DOHH2 (cell line): ENCODE measurements around the gene CBL.

ENCODE experiments used
- CTCF ChIP-seq: fragments of 200-600 bp; sonication (generic); IDR thresholded peaks from one replicate; pipeline ENCODE4 v1.5.1; 2014; ENCODE audit warnings: antibody characterized with exemption, mild to moderate bottlenecking, low read depth, low read length; ENCODE audit not compliant: poor library complexity, severe bottlenecking
- EZH2phosphoT487 ChIP-seq: fragments of 200-600 bp; sonication (generic); IDR thresholded peaks from 2 replicates; pipeline ENCODE4 v1.6.1; 2017; ENCODE audit warnings: borderline replicate concordance, mild to moderate bottlenecking, antibody characterized with exemption, low read length, moderate library complexity, mixed read lengths

GRCh38 chr11:119347940-119348605 lies 141.9 kb downstream of the CBL start:
- TF ChIP-seq CTCF = no peak
- no peak for TF ChIP-seq EZH2phosphoT487
